Panc1 (cell line): ENCODE measurements around the gene RPL36. TPM values are rescaled to one million over a fixed set of nuclear protein-coding genes. Genes with fewer than 3 reads are reported as not detected.

Experiments
- ATAC-seq: fragments of 200-7000 bp; cut with Tn5 transposase; 2 replicates; pipeline ENCODE4 v1.9.1; 2020; ENCODE audit warnings: mild to moderate bottlenecking, moderate library complexity
- BruUV-seq: library from RNA; stranded (reverse); fragments of 400-500 nt; replicated peaks from 2 replicates; lab custom pipeline; 2021; lab: Mats Ljungman, UMichigan
- CTCF ChIA-PET: fragments of 300-600 bp; sonication (Branson Sonifier 250); formaldehyde crosslinking; loops from one replicate; lab custom pipeline; 2022; ENCODE audit warnings: antibody characterized with exemption; lab: Charles Lee
- POLR2A ChIA-PET: fragments of 300-600 bp; sonication (Branson Sonifier 250); formaldehyde crosslinking; loops from one replicate; lab custom pipeline; 2022; ENCODE audit warnings: antibody characterized with exemption; lab: Charles Lee
- DNase-seq: peaks from one replicate; pipeline ENCODE4 v3.0.0-alpha.2; 2010; ENCODE audit warnings: low read depth, low spot score
- H3K27ac ChIP-seq: 2 replicates; pipeline ENCODE4 v1.5.1; 2011; ENCODE audit warnings: mild to moderate bottlenecking, low read length, inconsistent platforms
- H3K27me3 ChIP-seq: fragments of 200-500 bp; sonication (Bioruptor generic); 2 replicates; pipeline ENCODE4 v1.6.0; 2014; ENCODE audit warnings: low read length, inconsistent platforms; ENCODE audit not compliant: control insufficient read depth, insufficient read depth
- H3K36me3 ChIP-seq: fragments of 200-500 bp; sonication (Bioruptor generic); 2 replicates; pipeline ENCODE4 v1.5.1; 2014; ENCODE audit warnings: inconsistent platforms, mild to moderate bottlenecking, low read length, moderate library complexity; ENCODE audit not compliant: control insufficient read depth, insufficient read depth
- H3K4me1 ChIP-seq: 2 replicates; pipeline ENCODE4 v1.5.1; 2011; ENCODE audit warnings: inconsistent platforms, mild to moderate bottlenecking, low read length, moderate library complexity; ENCODE audit not compliant: control insufficient read depth, insufficient read depth
- H3K4me3 ChIP-seq, 2 experiments: 2 replicates each; pipeline ENCODE4 v1.5.1; 2011 to 2012; ENCODE audit warnings: low read depth in 2 of 2, low read length in 2 of 2, mild to moderate bottlenecking in 2 of 2, inconsistent platforms in 1 of 2, moderate library complexity in 1 of 2
- H3K9me3 ChIP-seq: fragments of 200-500 bp; sonication (Bioruptor generic); 2 replicates; pipeline ENCODE4 v1.5.1; 2014; ENCODE audit warnings: low read depth, mild to moderate bottlenecking, inconsistent platforms, low read length, moderate library complexity; ENCODE audit not compliant: control insufficient read depth, insufficient read depth
- POLR2AphosphoS5 ChIP-seq: IDR thresholded peaks from 2 replicates; pipeline ENCODE4 v1.6.1; 2012; ENCODE audit warnings: mild to moderate bottlenecking, low read depth, low read length, moderate library complexity
- REST ChIP-seq, 2 experiments: IDR thresholded peaks; 2 replicates each; pipeline ENCODE4 v1.6.1; 2011 to 2012; ENCODE audit warnings: low read depth in 2 of 2, control low read depth in 1 of 2, low read length in 1 of 2, mild to moderate bottlenecking in 1 of 2, moderate library complexity in 1 of 2; ENCODE audit not compliant: insufficient read depth in 1 of 2
- SIN3A ChIP-seq: IDR thresholded peaks from 2 replicates; pipeline ENCODE4 v1.6.1; 2012; ENCODE audit warnings: low read depth, mild to moderate bottlenecking, low read length, moderate library complexity, borderline replicate concordance; ENCODE audit not compliant: insufficient read depth
- TCF7L2 ChIP-seq: IDR thresholded peaks from 2 replicates; pipeline ENCODE4 v1.6.1; 2011; ENCODE audit warnings: mild to moderate bottlenecking, low read depth, low read length, inconsistent platforms
- in situ Hi-C: cut with HindIII; loops from 2 replicates; pipeline ENCODE4 v1.10.0; 2016; ENCODE audit warnings: low sequenced_read_pairs, low pct_unique_long_range_greater_than_20kb
- intact Hi-C: fragments of 100-400 bp; cut with micrococcal nuclease; formaldehyde crosslinking; loops from one replicate; pipeline ENCODE4 v1.10.0; 2022; ENCODE audit not compliant: unreplicated experiment
- total RNA-seq: library from RNA; stranded (reverse); gene quantifications from one replicate; pipeline ENCODE4 v1.2.1, GENCODE V29; 2021; ENCODE audit not compliant: unreplicated experiment
- TF ChIP-seq, protein P1 (sequence below): fragments of 450-650 bp; IDR thresholded peaks from 2 replicates; pipeline ENCODE4 v1.5.1; 2017; ENCODE audit warnings: mild to moderate bottlenecking

The RPL36 gene
- total RNA-seq, 1 experiment from 2014 or later = 465 TPM

GRCh38 chr19:5691822-5692722 is 2.0 kb downstream of the RPL36 start:
- DNase-seq (no peak), ATAC-seq (no peak)
- POLR2A ChIA-PET = interaction anchor here (0.6 kb wide), 2 partner anchors 96 to 110 kb away, joined by 6 to 7 read pairs; no protein-coding TSS in a partner anchor
- in situ Hi-C loops (no loop called here), intact Hi-C loops (loop anchor here (10.0 kb wide), 1 partner anchor 103 kb away; the partner anchor contains the start of gene DUS3L)
- Histone ChIP-seq H3K27me3 (no peaks in the 10 kb centered on the region), H3K4me3 (peak overlapping the region; percentile 82 to 89), H3K9me3 (no peaks in the 10 kb centered on the region), H3K36me3 (peaks cover 7% of the 10 kb centered on the region; the same call in 1 of the 2 replicates), H3K4me1 (peaks cover 12% of the 10 kb centered on the region), H3K27ac (peak overlapping the region; percentile 90)
- no TSS peak for BruUV-seq
- CTCF ChIA-PET = no interaction called here
- TF ChIP-seq POLR2AphosphoS5 (no peak), SIN3A (peak; percentile 50; the same call in 1 of the 2 replicates)

GRCh38 chr19:5692723-5693194 is 2.7 kb downstream of the RPL36 start:
- H3K9me3 ChIP-seq = no peaks in the 10 kb centered on the region
- peak overlapping the region in 1 of 2 experiments; percentile 82; a peak in 1 of 4 replicates for H3K4me3 ChIP-seq
- in situ Hi-C loops (no loop called here), intact Hi-C loops (loop anchor here (10.0 kb wide), 1 partner anchor 102 kb away; the partner anchor contains the start of gene DUS3L)
- H3K27ac ChIP-seq = peak overlapping the region; percentile 90
- ChIA-PET CTCF (no interaction called here), POLR2A (interaction anchor here (0.6 kb wide), 1 partner anchor 109 kb away, joined by 6 read pairs; no protein-coding TSS in a partner anchor)
- H3K27me3 ChIP-seq = no peaks in the 10 kb centered on the region
- peak; percentile 0; the same call in 1 of the 2 replicates for ATAC-seq
- H3K4me1 ChIP-seq = peaks cover 12% of the 10 kb centered on the region
- peaks cover 7% of the 10 kb centered on the region; the same call in 1 of the 2 replicates for H3K36me3 ChIP-seq
- TF ChIP-seq POLR2AphosphoS5 (no peak), REST (IDR thresholded peaks at IDR 0.05; ENCODE audit: insufficient read depth in 1 of 2, low read depth in 2 of 2, low read length in 1 of 2) (no peak), TCF7L2 (no peak), SIN3A (no peak)
- TF ChIP-seq, protein P1, sequence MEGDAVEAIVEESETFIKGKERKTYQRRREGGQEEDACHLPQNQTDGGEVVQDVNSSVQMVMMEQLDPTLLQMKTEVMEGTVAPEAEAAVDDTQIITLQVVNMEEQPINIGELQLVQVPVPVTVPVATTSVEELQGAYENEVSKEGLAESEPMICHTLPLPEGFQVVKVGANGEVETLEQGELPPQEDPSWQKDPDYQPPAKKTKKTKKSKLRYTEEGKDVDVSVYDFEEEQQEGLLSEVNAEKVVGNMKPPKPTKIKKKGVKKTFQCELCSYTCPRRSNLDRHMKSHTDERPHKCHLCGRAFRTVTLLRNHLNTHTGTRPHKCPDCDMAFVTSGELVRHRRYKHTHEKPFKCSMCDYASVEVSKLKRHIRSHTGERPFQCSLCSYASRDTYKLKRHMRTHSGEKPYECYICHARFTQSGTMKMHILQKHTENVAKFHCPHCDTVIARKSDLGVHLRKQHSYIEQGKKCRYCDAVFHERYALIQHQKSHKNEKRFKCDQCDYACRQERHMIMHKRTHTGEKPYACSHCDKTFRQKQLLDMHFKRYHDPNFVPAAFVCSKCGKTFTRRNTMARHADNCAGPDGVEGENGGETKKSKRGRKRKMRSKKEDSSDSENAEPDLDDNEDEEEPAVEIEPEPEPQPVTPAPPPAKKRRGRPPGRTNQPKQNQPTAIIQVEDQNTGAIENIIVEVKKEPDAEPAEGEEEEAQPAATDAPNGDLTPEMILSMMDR = no peak
- BruUV-seq = no TSS peak
- no peak for DNase-seq
